GM12874 (cell line): ENCODE measurements around the gene ACVR1C.

Experiments used
- CTCF ChIP-seq: IDR thresholded peaks from 2 replicates; pipeline ENCODE4 v1.5.1; 2011; ENCODE audit warnings: low read depth, mild to moderate bottlenecking, control low read depth, low read length, moderate library complexity; ENCODE audit not compliant: insufficient read depth

The ACVR1C gene

GRCh38 chr2:157606534-157606933 is 22.1 kb downstream of the ACVR1C start:
- no peak for TF ChIP-seq CTCF

GRCh38 chr2:157603198-157603597 is 25.5 kb downstream of the ACVR1C start:
- TF ChIP-seq CTCF, result no peak

GRCh38 chr2:157601807-157602206 is 26.9 kb downstream of the ACVR1C start:
- no peak for TF ChIP-seq CTCF

- TF ChIP-seq CTCF, result peak; percentile 55
These were observed 31.5 kb downstream of the ACVR1C start for GRCh38 chr2:157596992-157597681.

GRCh38 chr2:157593411-157593810 is 35.3 kb downstream of the ACVR1C start:
- TF ChIP-seq CTCF, result no peak

- TF ChIP-seq CTCF, result no peak
These were observed 35.7 kb downstream of the ACVR1C start for GRCh38 chr2:157592948-157593347.

GRCh38 chr2:157592374-157592773 is 36.3 kb downstream of the ACVR1C start:
- TF ChIP-seq CTCF, result no peak
